ENCODE measurements around the gene WDR88.

GRCh38 chr19:33157906-33158305 is 26.0 kb downstream of the WDR88 start:
- TF ChIP-seq POLR2A (IDR thresholded peaks at IDR 0.05), result no peak
- TF ChIP-seq CTCF (IDR thresholded peaks at IDR 0.05 in 4 of 5, conservative IDR thresholded peaks at IDR 0.05 in 1 of 5), result no peak

Measured in gastrocnemius medialis (tissue), 4 donors.